Stimulated activated CD4-positive, alpha-beta T cell treated with anti-CD3 and anti-CD28 coated beads, Interleukin-12 subunit alpha, Interleukin-12 subunit beta, amount 100 ng/mL, for 24 hours (primary cell): ENCODE measurements around the gene PPP4R3A.
A peak's percentile ranks its signal among the peaks of the same experiment; 100 is the strongest.
"Not testable (repeated sequence)": the region's sequence is repeated elsewhere in the genome, so short reads cannot be mapped to it uniquely, and the experiment has no call there.

Source experiments
- DNase-seq, 2 experiments: peaks; one replicate each; pipeline ENCODE4 v3.0.0-alpha.2; 2020; ENCODE audit warnings: low read depth in 2 of 2

PPP4R3A gene

GRCh38 chr14:91503000-91503504, 7.1 kb downstream of the PPP4R3A start:
- DNase-seq, result no peak

- no peak for DNase-seq
Observed at GRCh38 chr14:91501951-91502930, 7.9 kb downstream of the PPP4R3A start.

- no peak for DNase-seq
Observed at GRCh38 chr14:91501348-91501747, 8.8 kb downstream of the PPP4R3A start.

- DNase-seq, result no peak
Observed at GRCh38 chr14:91496790-91497189, 13.3 kb downstream of the PPP4R3A start.

GRCh38 chr14:91494392-91495065, 15.6 kb downstream of the PPP4R3A start:
- DNase-seq, result not testable (repeated sequence)

GRCh38 chr14:91493169-91493568, 16.9 kb downstream of the PPP4R3A start:
- DNase-seq, result no peak

GRCh38 chr14:91484744-91485143, 25.4 kb downstream of the PPP4R3A start:
- no peak for DNase-seq

- DNase-seq, result no peak
Observed at GRCh38 chr14:91484186-91484585, 25.9 kb downstream of the PPP4R3A start.

GRCh38 chr14:91482263-91483013, 27.7 kb downstream of the PPP4R3A start:
- DNase-seq, result no peak

GRCh38 chr14:91477388-91477787, 32.7 kb downstream of the PPP4R3A start:
- no peak for DNase-seq

GRCh38 chr14:91473046-91473445, 37.1 kb downstream of the PPP4R3A start:
- no peak for DNase-seq

- DNase-seq, result no peak
Observed at GRCh38 chr14:91470216-91470615, 39.9 kb downstream of the PPP4R3A start.

- DNase-seq, result no peak
Observed at GRCh38 chr14:91466192-91466591, 43.9 kb downstream of the PPP4R3A start.

GRCh38 chr14:91464615-91465205, 45.4 kb downstream of the PPP4R3A start:
- DNase-seq, result peak in 1 of 2 experiments; percentile 25

- DNase-seq, result no peak
Observed at GRCh38 chr14:91458612-91459011, 51.5 kb downstream of the PPP4R3A start.

GRCh38 chr14:91456283-91456682, 53.8 kb downstream of the PPP4R3A start:
- no peak for DNase-seq

- DNase-seq, result no peak
Observed at GRCh38 chr14:91454580-91454979, 55.5 kb downstream of the PPP4R3A start.

- no peak for DNase-seq
Observed at GRCh38 chr14:91454155-91454554, 56.0 kb downstream of the PPP4R3A start.

- no peak for DNase-seq
Observed at GRCh38 chr14:91453744-91454143, 56.4 kb downstream of the PPP4R3A start.

GRCh38 chr14:91444335-91445020, 65.6 kb downstream of the PPP4R3A start:
- no peak for DNase-seq

GRCh38 chr14:91439345-91439744, 70.8 kb downstream of the PPP4R3A start:
- DNase-seq, result no peak
